Left ventricle myocardium superior (tissue), 1 donor: Measurements from ENCODE around the gene FKBP4. TPM values are rescaled to one million over a fixed set of nuclear protein-coding genes. Genes with fewer than 3 reads are reported as not detected.

Source experiments
- ATAC-seq: fragments of 200-7000 bp; cut with Tn5 transposase; one replicate; pipeline ENCODE4 v1.9.1; 2020; ENCODE audit warnings: mild to moderate bottlenecking, moderate library complexity
- DNase-seq: peaks from one replicate; pipeline ENCODE4 v3.0.0-alpha.2; 2020
- intact Hi-C: fragments of 100-400 bp; cut with micrococcal nuclease; formaldehyde crosslinking; loops from one replicate; pipeline ENCODE4 v1.11.0; 2022
- total RNA-seq: library from RNA; stranded (reverse); fragmentation: NEBNext Ultra II Directional; extraction: Animal tissue kit (Norgen Biotek cat#: 25700); gene quantifications from one replicate; pipeline ENCODE4 v1.2.1, GENCODE V29; 2021
- donor health status: DM: no; HTN: yes; CAD: no; lungs with severe emphysema.

The FKBP4 gene
- total RNA-seq, 1 donor from 2014 or later, result 59.0 TPM

GRCh38 chr12:2834581-2835491, 40.1 kb downstream of the FKBP4 start, which contains the start of gene NRIP2:
Gene NRIP2 (minus strand): TSS chr12:2835035. CDS start chr12:2834983, 52 bp downstream.
- peak; percentile 69 for ATAC-seq
- DNase-seq, result peak; percentile 49

DNA sequence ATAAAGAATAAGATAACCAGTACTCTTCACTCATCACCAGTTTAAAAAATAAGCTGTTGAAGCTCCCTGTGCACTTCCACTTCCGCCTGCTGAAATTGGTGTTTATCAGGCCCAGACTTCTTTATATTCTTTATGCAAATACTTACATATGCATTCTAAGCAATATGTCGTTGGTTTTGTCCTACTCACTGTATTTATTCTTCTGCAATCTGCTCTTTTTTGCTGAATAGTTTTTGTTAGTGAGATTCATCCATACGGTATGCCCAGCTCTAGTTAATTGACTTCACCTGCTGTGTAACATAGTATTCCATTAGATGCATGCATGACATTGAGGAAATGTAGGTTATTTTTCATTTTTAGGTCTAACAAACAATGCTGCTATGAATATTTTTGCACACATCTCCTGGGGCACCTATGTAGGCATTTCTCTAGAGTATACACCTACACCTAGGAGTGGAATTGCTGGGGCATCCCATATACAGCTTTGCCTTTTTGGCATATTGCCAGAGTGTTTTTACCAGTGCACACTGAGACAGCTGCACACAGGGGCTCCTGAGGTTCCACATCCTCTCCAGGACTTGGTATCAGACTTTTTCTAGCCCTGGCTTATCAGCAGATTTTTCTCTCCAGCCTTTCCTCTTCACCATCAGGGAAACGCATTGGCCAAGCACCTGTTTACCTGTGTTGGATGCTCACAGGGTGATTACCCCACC, 41.1 kb downstream of the FKBP4 start:
- DNase-seq, result no peak
- no peak for ATAC-seq
- intact Hi-C loops, result no loop called here

More at GRCh38 chr12:2834581-2835491, 40.1 kb downstream of the FKBP4 start, which contains the start of gene NRIP2:
- intact Hi-C loops, result no loop called here

DNA sequence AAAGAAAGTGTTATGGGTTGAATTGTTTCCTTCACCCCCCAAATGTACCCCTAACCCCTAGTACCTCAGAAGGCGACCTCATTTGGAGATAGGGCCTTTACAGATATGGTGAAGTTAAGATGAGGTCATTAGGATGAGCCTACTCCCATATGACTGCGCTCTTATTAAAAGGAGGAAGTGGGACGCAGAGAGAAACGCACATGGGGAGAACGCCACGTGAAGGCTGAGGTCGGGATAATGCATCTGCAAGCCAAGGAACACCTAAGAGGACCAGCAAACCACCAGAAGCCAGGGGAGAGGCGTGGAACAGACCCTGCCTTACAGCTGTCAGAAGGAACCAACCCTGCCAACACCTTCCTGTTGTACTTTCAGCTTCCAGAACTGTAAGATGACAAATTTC, 41.8 kb downstream of the FKBP4 start:
- no peak for DNase-seq
- no peak for ATAC-seq
- intact Hi-C loops, result no loop called here

GRCh38 chr12:2841056-2841650, 46.4 kb downstream of the FKBP4 start:
- ATAC-seq (no peak), DNase-seq (no peak)
- intact Hi-C loops, result no loop called here

GRCh38 chr12:2842948-2843347, 48.2 kb downstream of the FKBP4 start:
- intact Hi-C loops, result no loop called here
- DNase-seq, result no peak
- ATAC-seq, result peak; percentile 19

GRCh38 chr12:2844786-2845185, 50.0 kb downstream of the FKBP4 start:
- DNase-seq, result no peak
- intact Hi-C loops, result no loop called here
- ATAC-seq, result no peak

GRCh38 chr12:2845280-2845679, 50.5 kb downstream of the FKBP4 start:
- ATAC-seq (peak; percentile 57), DNase-seq (peak; percentile 40)
- intact Hi-C loops, result no loop called here

GRCh38 chr12:2851931-2852330, 57.2 kb downstream of the FKBP4 start:
- intact Hi-C loops, result no loop called here
- DNase-seq (no peak), ATAC-seq (no peak)

DNA sequence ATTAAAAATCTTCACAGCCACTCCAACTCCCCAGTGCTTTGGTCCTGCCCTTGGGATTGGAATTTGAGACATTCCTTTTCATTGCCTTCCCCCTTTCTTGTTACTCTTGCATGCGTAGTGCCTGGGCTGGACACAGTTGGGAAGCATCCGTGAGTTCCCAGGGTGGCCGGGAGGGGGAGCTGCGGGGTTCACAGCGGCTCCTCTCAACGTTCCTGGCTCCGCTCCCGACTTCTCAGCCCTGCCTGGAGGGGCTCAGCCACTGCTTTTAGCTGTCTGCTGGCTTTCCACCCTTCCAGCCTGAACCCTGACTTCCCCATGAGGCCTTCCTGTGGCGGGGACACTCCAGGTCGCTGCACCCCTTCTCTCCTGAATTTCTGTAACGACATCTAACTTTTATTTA, 58.9 kb downstream of the FKBP4 start:
- ATAC-seq (peak; percentile 92), DNase-seq (peak; percentile 91)
- intact Hi-C loops, result no loop called here

Other genes starting within 250 kb of the FKBP4 start
- gene ITFG2, start 17.7 kb downstream of the FKBP4 start, total RNA-seq, result 14.7 TPM
- 1.1 TPM for gene NRIP2, start 40.1 kb downstream of the FKBP4 start, total RNA-seq
- gene TEX52, start 62.1 kb downstream of the FKBP4 start, total RNA-seq, result not detected
- gene FOXM1, start 82.2 kb downstream of the FKBP4 start, total RNA-seq, result 0.79 TPM
- gene RHNO1, start 82.3 kb downstream of the FKBP4 start, total RNA-seq, result 4.9 TPM
- gene TULP3, start 95.9 kb downstream of the FKBP4 start, total RNA-seq, result 5.4 TPM
- 11.6 TPM for gene TEAD4, start 164.4 kb downstream of the FKBP4 start, total RNA-seq